GM12874 (cell line): ENCODE results near the gene EIPR1.

Source experiments
- TF ChIP-seq, protein P1 (sequence below): IDR thresholded peaks from 2 replicates; pipeline ENCODE4 v1.5.1; 2011; ENCODE audit warnings: low read depth, mild to moderate bottlenecking, control low read depth, low read length, moderate library complexity; ENCODE audit not compliant: insufficient read depth

Gene EIPR1

DNA sequence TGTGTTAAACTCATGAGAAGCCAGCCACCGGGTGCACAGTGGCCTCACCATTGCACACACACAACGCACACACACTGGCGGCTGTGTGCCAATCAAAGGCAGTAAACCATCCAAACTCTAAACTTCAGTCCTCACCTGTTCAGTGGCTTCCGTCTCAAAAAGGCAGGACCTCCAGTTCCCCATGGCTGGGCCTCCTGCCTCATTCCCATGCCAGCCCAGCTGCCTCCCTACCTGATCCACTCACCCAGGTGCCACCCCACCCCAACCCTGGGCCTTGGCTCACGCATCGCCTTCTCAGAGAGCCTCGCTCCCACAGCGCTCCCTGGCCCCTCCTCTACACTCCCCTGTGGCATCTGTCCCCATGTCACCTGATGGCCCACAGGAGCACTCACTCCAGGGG lies 190.9 kb downstream of the EIPR1 start:
- TF ChIP-seq, protein P1, sequence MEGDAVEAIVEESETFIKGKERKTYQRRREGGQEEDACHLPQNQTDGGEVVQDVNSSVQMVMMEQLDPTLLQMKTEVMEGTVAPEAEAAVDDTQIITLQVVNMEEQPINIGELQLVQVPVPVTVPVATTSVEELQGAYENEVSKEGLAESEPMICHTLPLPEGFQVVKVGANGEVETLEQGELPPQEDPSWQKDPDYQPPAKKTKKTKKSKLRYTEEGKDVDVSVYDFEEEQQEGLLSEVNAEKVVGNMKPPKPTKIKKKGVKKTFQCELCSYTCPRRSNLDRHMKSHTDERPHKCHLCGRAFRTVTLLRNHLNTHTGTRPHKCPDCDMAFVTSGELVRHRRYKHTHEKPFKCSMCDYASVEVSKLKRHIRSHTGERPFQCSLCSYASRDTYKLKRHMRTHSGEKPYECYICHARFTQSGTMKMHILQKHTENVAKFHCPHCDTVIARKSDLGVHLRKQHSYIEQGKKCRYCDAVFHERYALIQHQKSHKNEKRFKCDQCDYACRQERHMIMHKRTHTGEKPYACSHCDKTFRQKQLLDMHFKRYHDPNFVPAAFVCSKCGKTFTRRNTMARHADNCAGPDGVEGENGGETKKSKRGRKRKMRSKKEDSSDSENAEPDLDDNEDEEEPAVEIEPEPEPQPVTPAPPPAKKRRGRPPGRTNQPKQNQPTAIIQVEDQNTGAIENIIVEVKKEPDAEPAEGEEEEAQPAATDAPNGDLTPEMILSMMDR = no peak

DNA sequence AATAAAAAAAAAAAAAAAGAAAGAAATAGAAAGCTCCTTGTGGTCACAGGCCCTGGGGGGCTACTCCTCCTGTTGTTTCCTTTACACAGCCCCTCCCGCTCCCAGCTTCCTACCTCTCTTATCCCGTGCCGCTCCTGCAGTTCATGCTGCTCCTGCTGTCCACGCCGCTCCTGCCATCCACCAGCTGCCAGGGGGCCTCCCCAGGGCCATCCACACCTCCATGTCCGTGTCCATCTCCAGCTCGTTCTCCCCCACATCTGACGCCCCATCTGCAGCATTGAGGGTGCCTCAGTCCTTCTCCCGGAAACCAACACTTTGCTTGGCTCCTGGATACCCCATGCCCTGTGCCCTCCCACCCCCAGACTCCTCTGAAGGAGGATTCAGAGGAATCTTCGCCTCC lies 191.7 kb downstream of the EIPR1 start:
- TF ChIP-seq, protein P1 = no peak

DNA sequence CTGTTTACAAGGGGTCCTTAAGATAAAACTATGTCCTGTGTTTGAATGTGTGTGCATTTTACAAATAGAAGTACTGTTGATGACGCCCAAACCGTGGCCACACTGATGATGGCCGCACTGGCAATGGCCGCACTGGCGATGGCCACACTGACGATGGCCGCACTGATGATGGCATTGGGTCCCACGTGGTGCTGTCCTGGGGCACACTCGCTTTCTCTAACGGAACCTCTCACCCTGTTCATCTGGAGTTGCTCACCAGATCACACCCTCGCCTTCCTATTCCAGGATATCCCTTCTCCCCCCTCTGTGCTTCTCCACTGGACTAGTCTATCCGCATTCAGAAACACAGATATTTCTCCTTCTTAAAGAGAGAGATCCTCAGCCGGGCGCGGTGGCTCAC lies 192.4 kb downstream of the EIPR1 start:
- TF ChIP-seq, protein P1 = no peak

DNA sequence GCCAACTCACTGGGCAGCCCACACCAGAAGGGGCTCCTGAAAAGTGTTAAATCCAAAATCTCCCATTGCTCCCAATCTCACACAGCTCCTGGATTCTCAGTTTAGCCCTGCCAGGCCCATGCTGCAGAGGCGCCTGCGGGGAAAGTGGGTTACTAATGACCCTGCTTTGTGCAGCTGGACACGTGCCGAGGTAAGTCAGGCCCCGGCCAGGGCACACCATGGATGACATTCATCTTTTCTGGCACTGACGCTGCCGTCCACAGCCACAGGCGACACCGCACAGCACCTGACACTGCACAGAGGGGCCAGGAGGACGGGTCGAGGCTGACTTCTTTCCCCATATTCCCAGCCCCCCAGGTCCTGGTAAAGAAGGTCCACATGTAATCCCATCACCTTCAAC lies 193.5 kb downstream of the EIPR1 start:
- TF ChIP-seq, protein P1 = no peak

DNA sequence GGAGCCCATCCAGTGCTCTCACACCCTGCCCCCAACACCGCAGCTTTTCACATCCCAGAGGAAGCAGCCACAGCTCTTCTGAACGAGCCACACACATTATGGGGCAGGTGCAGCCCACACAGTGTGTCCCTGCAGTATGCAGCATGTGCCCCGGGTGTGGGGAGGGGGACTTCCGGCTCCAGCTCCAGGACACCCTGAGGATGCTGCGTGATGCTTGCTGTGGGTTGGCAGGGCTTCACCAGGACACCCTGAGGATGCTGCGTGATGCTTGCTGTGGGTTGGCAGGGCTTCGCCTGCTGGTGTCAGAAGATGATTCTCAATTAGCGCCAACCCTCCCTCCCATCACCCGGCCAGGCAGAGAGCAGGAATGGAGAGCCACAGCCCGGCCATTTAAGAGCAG lies 193.9 kb downstream of the EIPR1 start:
- TF ChIP-seq, protein P1 = no peak

DNA sequence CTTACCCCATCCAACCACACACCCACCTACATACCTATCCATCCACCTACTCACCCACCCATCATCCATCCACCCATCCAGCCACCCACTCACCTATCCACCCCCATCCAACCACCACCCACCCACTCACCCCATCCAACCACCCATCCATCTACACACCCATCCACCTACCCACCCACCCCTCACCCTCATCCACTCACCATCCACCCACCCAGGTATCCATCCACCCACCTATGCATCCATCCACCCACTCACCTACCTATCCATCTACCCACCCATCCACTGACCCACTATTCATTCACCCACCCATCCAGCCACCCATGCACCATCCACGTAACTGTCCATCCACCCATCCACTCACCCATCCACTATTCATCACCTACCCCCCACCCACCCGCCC lies 194.8 kb downstream of the EIPR1 start:
- TF ChIP-seq, protein P1 = no peak

DNA sequence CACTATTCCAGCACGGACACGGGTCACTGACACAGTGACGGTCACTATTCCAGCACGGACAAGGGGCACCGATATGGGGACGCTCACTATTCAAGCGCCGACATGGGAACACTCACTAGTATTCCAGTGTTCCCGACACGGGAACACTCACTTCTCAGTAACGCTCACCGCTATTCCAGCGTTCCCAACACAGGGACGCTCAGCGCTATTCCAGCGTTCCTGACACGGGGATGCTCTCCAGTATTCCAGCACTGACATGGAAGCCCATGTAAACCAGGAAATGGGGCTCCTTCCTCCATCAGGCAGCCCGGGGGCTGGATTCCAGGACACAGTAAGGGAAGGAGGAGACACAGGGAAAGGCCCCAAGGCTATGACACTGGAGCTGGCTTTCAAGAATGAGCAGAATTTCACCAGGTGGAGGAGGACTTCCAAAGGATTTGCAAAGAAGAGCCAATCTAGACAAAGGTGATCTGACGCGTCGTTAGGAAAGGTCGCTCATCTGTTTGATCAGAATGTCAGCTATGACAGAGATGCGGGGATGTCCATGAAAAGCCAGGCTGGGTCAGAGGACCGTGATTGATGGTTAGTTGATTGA lies 196.1 kb downstream of the EIPR1 start:
- TF ChIP-seq, protein P1 = no peak
